Activated T-cell treated with anti-CD3 and anti-CD28 coated beads, Interleukin-2, amount 50 U/mL, for 48 hours (primary cell): Measurements from ENCODE around the gene AOC3.
"Not testable (repeated sequence)": the region's sequence is repeated elsewhere in the genome, so short reads cannot be mapped to it uniquely, and the experiment has no call there.

Source experiments
- DNase-seq, 2 experiments: peaks; one replicate each; pipeline ENCODE4 v3.0.0-alpha.2; 2020

Gene AOC3

DNA sequence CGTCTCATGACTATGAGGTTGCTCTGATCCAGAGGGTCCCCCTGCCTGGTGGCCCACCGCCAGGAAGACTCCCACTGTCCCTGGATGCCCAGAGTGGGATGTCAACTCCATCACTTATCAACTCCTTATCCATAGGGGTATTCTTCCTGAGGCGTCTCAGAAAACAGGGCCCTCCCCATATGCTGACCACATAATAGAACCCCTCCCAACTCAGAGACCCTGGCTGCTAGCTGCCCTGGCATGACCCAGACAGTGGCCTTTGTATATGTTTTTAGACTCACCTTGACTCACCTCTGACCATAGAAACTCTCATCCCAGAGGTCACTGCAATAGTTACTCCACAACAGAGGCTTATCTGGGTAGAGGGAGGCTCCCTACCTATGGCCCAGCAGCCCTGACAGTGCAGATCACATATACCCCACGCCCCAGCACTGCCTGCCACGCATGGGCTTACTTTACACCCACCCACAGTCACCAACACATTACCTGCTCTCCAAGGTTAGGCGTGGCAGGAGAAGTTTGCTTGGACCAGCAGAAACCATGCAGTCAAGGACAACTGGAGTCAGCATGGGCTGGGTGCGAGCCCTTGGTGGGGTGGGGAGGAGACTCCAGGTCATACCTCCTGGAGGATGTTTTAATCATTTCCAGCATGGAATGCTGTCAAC lies 47.3 kb downstream of the AOC3 start:
- no peak for DNase-seq

DNA sequence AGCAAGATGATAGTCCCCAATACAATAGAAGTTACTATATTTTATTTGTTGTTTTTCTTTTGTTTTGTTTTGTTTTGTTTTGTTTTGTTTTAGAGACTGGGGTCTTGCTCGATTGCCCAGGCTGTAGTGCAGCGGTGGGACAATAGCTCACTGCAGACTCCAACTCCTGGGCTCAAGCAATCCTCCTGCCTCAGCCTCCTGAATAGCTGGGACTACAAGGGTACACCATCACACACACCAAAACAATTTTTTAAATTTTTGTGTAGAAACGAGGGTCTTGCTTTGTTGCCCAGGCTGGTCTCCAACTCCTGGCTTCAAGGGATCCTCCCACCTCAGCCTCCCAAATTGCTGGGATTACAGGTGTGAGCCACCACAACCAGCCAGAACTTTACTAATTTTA lies 49.0 kb downstream of the AOC3 start:
- DNase-seq, result not testable (repeated sequence)

DNA sequence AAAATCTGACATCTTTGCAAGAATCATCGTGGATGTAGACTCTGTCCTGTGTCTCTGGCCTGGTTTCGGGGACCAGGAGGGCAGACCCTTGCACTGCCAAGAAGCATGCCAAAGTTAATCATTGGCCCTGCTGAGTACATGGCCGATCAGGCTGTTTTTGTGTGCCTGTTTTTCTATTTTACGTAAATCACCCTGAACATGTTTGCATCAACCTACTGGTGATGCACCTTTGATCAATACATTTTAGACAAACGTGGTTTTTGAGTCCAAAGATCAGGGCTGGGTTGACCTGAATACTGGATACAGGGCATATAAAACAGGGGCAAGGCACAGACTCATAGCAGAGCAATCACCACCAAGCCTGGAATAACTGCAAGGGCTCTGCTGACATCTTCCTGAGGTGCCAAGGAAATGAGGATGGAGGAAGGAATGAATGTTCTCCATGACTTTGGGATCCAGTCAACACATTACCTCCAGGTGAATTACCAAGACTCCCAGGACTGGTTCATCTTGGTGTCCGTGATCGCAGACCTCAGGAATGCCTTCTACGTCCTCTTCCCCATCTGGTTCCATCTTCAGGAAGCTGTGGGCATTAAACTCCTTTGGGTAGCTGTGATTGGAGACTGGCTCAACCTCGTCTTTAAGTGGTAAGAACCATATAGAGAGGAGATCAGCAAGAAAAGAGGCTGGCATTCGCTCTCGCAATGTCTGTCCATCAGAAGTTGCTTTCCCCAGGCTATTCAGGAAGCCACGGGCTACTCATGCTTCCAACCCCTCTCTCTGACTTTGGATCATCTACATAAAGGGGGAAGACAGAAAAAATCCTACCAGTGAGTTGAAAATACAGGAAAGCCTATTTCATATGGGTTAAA lies 49.7 kb downstream of the AOC3 start, which contains the start of gene G6PC1:
G6PC1 (plus strand) TSS at position 340 of the 872 bp plus-strand sequence; CDS start at position 418, 78 bp downstream.
- no peak for DNase-seq

DNA sequence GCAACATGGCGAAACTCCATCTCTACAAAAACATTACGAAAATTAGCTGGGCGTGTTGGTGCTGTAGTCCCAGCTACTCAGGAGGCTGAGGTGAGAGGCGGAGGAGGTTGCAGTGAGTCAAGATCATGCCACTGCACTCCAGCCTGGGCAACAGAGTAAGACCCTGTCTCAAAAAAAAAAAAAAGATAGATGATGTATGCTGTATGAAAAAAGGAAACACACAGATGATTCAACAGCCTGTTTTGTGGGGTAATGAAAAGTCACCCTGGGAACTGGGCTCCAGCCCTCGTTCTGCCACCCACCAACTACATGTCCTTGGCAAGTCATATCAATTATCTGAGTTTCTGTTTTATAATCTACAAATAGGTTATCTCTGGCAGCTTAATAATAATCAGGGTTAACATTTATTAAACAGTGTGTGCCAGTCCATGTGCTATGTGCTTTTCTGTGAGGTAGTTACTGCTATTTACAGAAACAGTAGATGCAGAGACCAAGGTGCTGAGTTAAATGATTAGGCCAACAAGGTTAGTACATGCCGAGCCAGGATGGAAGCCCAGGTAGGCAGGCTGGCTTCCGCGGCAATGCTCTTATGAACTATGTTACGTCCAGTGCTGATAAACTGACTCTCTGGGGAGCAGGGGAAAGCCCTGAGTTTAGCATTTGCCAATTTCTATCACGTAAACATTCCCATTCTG lies 50.7 kb downstream of the AOC3 start:
- DNase-seq, result no peak

DNA sequence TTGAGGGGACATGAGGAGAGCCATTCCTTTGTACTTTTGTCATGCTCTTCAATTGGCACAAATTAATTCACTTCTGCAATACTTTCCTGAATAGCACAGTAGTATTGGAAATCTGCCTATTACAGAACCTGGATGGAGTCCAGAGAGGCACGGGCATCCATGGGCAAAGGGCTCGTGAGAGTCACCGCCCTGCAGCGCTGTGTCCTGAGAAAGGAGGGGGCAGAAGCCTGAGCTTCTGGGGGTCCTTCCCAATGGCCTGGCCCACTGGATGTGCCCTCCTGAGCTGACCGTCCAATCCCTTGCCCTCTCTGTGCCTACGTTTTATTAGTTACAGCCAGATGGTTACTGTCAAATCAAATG lies 53.1 kb downstream of the AOC3 start:
- DNase-seq, result no peak

DNA sequence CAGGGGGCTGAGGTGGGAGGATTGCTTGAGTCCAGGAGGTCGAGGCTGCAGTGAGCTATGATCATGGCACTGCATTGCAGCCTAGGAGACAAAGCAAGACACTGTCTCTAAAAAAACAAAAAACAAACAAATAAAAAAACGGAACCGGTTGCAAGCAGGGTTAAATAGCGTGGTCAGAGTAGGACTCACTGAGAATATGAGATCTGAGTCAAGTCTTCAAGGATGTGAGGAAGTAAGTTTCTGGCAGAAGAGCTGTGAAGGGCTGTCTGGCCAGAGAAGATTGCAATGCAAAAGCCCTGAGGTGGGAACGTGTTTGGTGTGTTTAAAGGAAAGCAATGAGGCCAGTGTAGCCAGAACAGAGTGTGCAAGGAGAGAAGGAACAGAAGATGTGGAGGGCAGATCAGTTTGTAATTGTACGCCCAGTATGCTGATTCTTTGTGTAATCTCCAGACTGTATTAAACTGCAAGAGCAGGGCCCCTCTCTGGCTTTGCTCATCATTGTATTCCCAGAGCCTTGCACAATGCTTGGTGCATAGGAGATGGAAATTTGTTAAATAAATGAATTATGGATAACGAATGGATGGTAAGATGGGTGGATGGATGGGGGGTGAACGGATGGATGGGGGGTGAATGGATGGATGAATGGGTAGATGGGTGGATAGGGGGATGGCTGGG lies 55.9 kb downstream of the AOC3 start:
- DNase-seq, result no peak
